T-helper 22 cell (primary cell): ENCODE data around the gene ZNF70.
"Not testable (repeated sequence)": the region's sequence is repeated elsewhere in the genome, so short reads cannot be mapped to it uniquely, and the experiment has no call there.

ENCODE experiments used
- DNase-seq: peaks from one replicate; pipeline ENCODE4 v3.0.0-alpha.2; 2020; ENCODE audit warnings: low read depth

The ZNF70 gene

GRCh38 chr22:23756891-23757290, 6.0 kb upstream of the ZNF70 start:
- no peak for DNase-seq

GRCh38 chr22:23755711-23756110, 4.8 kb upstream of the ZNF70 start:
- no peak for DNase-seq

- no peak for DNase-seq
Observed at GRCh38 chr22:23754980-23755636, 4.2 kb upstream of the ZNF70 start.

GRCh38 chr22:23754220-23754919, 3.5 kb upstream of the ZNF70 start, which contains the start of gene VPREB3:
TSS of gene VPREB3 (minus strand) at chr22:23754425. CDS start at chr22:23754363, 62 bp downstream.
- no peak for DNase-seq

- DNase-seq: no peak
Observed at GRCh38 chr22:23753385-23753784, 2.5 kb upstream of the ZNF70 start.

- no peak for DNase-seq
Observed at GRCh38 chr22:23752750-23753149, 1.8 kb upstream of the ZNF70 start.

- DNase-seq: no peak
Observed at GRCh38 chr22:23752090-23752691, 1.3 kb upstream of the ZNF70 start.

GRCh38 chr22:23751441-23751996, 607 bp upstream of the ZNF70 start:
- DNase-seq: no peak

GRCh38 chr22:23750367-23750713, 572 bp downstream of the ZNF70 start:
- DNase-seq: no peak

GRCh38 chr22:23749841-23750301, 1.0 kb downstream of the ZNF70 start:
- DNase-seq: no peak

- DNase-seq: no peak
Observed at GRCh38 chr22:23745791-23746190, 5.1 kb downstream of the ZNF70 start.

- no peak for DNase-seq
Observed at GRCh38 chr22:23744485-23744884, 6.4 kb downstream of the ZNF70 start.

- DNase-seq: no peak
Observed at GRCh38 chr22:23744001-23744400, 6.9 kb downstream of the ZNF70 start.

GRCh38 chr22:23743303-23743705, 7.6 kb downstream of the ZNF70 start:
- DNase-seq: no peak

- no peak for DNase-seq
Observed at GRCh38 chr22:23742505-23743264, 8.2 kb downstream of the ZNF70 start.

- DNase-seq: no peak
Observed at GRCh38 chr22:23737696-23738095, 13.2 kb downstream of the ZNF70 start.

GRCh38 chr22:23728108-23728507, 22.8 kb downstream of the ZNF70 start:
- not testable (repeated sequence) for DNase-seq

GRCh38 chr22:23722724-23723123, 28.2 kb downstream of the ZNF70 start:
- DNase-seq: no peak

GRCh38 chr22:23722160-23722559, 28.8 kb downstream of the ZNF70 start:
- DNase-seq: no peak

- DNase-seq: no peak
Observed at GRCh38 chr22:23720855-23721254, 30.1 kb downstream of the ZNF70 start.

GRCh38 chr22:23718371-23719165, 32.3 kb downstream of the ZNF70 start:
- DNase-seq: no peak
